GM23338 (cell line): ENCODE results near the gene KAT2B. TPM values are rescaled to one million over a fixed set of nuclear protein-coding genes. Genes with fewer than 3 reads are reported as not detected.

Experiments
- ATAC-seq: fragments of 200-7000 bp; cut with Tn5 transposase; 3 replicates; pipeline ENCODE4 v1.9.1; 2020
- DNase-seq: peaks from one replicate; pipeline ENCODE4 v3.0.0-alpha.2; 2015; ENCODE audit warnings: low spot score
- H2AFZ ChIP-seq: fragments of 200-600 bp; sonication (generic); 2 replicates; pipeline ENCODE4 v1.8.0; 2016; ENCODE audit warnings: antibody characterized with exemption, mild to moderate bottlenecking, moderate library complexity
- H3F3A ChIP-seq: fragments of 200-600 bp; sonication (generic); replicated peaks from 2 replicates; pipeline ENCODE4 v1.8.0; 2017; ENCODE audit warnings: antibody characterized with exemption, mixed run types, low read depth
- H3K27ac ChIP-seq: fragments of 200-600 bp; sonication (generic); 2 replicates; pipeline ENCODE4 v1.6.1; 2016; ENCODE audit warnings: low read depth
- H3K27me3 ChIP-seq: fragments of 200-600 bp; sonication (generic); 2 replicates; pipeline ENCODE4 v1.8.0; 2016; ENCODE audit warnings: mild to moderate bottlenecking, mixed run types, moderate library complexity; ENCODE audit not compliant: insufficient read depth
- H3K36me3 ChIP-seq: fragments of 200-600 bp; sonication (generic); 2 replicates; pipeline ENCODE4 v1.8.0; 2016; ENCODE audit warnings: mild to moderate bottlenecking; ENCODE audit not compliant: insufficient read depth
- H3K4me1 ChIP-seq: fragments of 200-600 bp; sonication (generic); 2 replicates; pipeline ENCODE4 v1.8.0; 2016; ENCODE audit warnings: mild to moderate bottlenecking, moderate library complexity; ENCODE audit not compliant: insufficient read depth
- H3K4me2 ChIP-seq: fragments of 200-600 bp; sonication (generic); 2 replicates; pipeline ENCODE4 v1.7.1; 2017; ENCODE audit warnings: mixed run types
- H3K4me3 ChIP-seq: fragments of 200-600 bp; sonication (generic); 2 replicates; pipeline ENCODE4 v1.6.1; 2016; ENCODE audit warnings: mixed run types
- H3K79me2 ChIP-seq: fragments of 200-600 bp; sonication (generic); replicated peaks from 2 replicates; pipeline ENCODE4 v1.8.0; 2017; ENCODE audit warnings: mild to moderate bottlenecking; ENCODE audit not compliant: insufficient read depth
- H3K9me2 ChIP-seq: fragments of 200-600 bp; sonication (generic); 2 replicates; pipeline ENCODE4 v1.8.0; 2017; ENCODE audit not compliant: insufficient read depth
- H4K20me1 ChIP-seq: fragments of 200-600 bp; sonication (generic); replicated peaks from 2 replicates; pipeline ENCODE4 v1.8.0; 2017; ENCODE audit warnings: mild to moderate bottlenecking; ENCODE audit not compliant: insufficient read depth
- H3K27ac Mint-ChIP-seq: 2 replicates; pipeline ENCODE4 v1.8.0; 2020; ENCODE audit warnings: inconsistent platforms, mild to moderate bottlenecking, moderate library complexity, mixed read lengths
- H3K27me3 Mint-ChIP-seq: 3 replicates; pipeline ENCODE4 v1.8.0; 2022; ENCODE audit warnings: low read depth, mild to moderate bottlenecking, moderate library complexity, mixed read lengths, inconsistent platforms; ENCODE audit not compliant: insufficient read depth, poor library complexity
- H3K36me3 Mint-ChIP-seq: 3 replicates; pipeline ENCODE4 v1.8.0; 2021; ENCODE audit warnings: low read depth, mild to moderate bottlenecking, inconsistent platforms, moderate library complexity, mixed read lengths
- H3K4me1 Mint-ChIP-seq: 3 replicates; pipeline ENCODE4 v1.8.0; 2020; ENCODE audit warnings: mild to moderate bottlenecking, inconsistent platforms, mixed read lengths
- H3K4me3 Mint-ChIP-seq: 3 replicates; pipeline ENCODE4 v1.8.0; 2021; ENCODE audit warnings: moderate library complexity, mild to moderate bottlenecking, inconsistent platforms, mixed read lengths
- H3K9me3 Mint-ChIP-seq: 3 replicates; pipeline ENCODE4 v1.8.0; 2020; ENCODE audit warnings: moderate library complexity, mild to moderate bottlenecking, inconsistent platforms, mixed read lengths
- CREB1 ChIP-seq: fragments of 250-450 bp; sonication (Bioruptor Pico); IDR thresholded peaks from 2 replicates; pipeline ENCODE4 v1.5.0; 2020; ENCODE audit warnings: low read depth, mild to moderate bottlenecking, moderate library complexity
- CTCF ChIP-seq, 2 experiments: fragments of 200-600 bp in 1 of 2; sonication (generic) in 1 of 2; conservative IDR thresholded peaks; 2 replicates each; pipeline versions ENCODE4 v1.5.1 to v1.6.1; 2016 to 2017; ENCODE audit warnings: antibody characterized with exemption in 2 of 2, low read depth in 2 of 2, mild to moderate bottlenecking in 2 of 2, moderate library complexity in 1 of 2
- ETS1 ChIP-seq: IDR thresholded peaks from 2 replicates; pipeline ENCODE4 v1.6.1; 2016; ENCODE audit warnings: antibody characterized with exemption
- EZH2 ChIP-seq: fragments of 200-600 bp; sonication (generic); IDR thresholded peaks from one replicate; pipeline ENCODE4 v1.8.0; 2017; ENCODE audit warnings: antibody characterized with exemption, mild to moderate bottlenecking, low read depth; ENCODE audit not compliant: unreplicated experiment
- EZH2phosphoT487 ChIP-seq: fragments of 200-600 bp; sonication (generic); IDR thresholded peaks from one replicate; pipeline ENCODE4 v1.8.1; 2018; ENCODE audit warnings: antibody characterized with exemption; ENCODE audit not compliant: unreplicated experiment
- JUNB ChIP-seq: IDR thresholded peaks from one replicate; pipeline ENCODE4 v1.6.1; 2016; ENCODE audit warnings: antibody characterized with exemption; ENCODE audit not compliant: unreplicated experiment
- NANOG ChIP-seq: IDR thresholded peaks from 2 replicates; pipeline ENCODE4 v1.6.1; 2016; ENCODE audit warnings: antibody characterized with exemption, borderline replicate concordance
- POLR2AphosphoS5 ChIP-seq: IDR thresholded peaks from 2 replicates; pipeline ENCODE4 v1.6.1; 2016; ENCODE audit warnings: antibody characterized with exemption, low read depth
- REST ChIP-seq: IDR thresholded peaks from one replicate; pipeline ENCODE4 v1.6.1; 2018; ENCODE audit warnings: antibody characterized with exemption; ENCODE audit not compliant: unreplicated experiment
- STAT1 ChIP-seq: IDR thresholded peaks from one replicate; pipeline ENCODE4 v1.6.1; 2016; ENCODE audit warnings: antibody characterized with exemption; ENCODE audit not compliant: unreplicated experiment
- ZNF114 ChIP-seq: fragments of 250-450 bp; sonication (Bioruptor Pico); IDR thresholded peaks from 2 replicates; pipeline ENCODE4 v1.5.0; 2020; ENCODE audit warnings: mild to moderate bottlenecking, moderate library complexity
- ZNF331 ChIP-seq: fragments of 250-450 bp; sonication (Bioruptor Pico); IDR thresholded peaks from 2 replicates; pipeline ENCODE4 v1.5.0; 2020; ENCODE audit warnings: low read depth, mild to moderate bottlenecking, moderate library complexity
- ZNF462 ChIP-seq: fragments of 250-450 bp; sonication (Bioruptor Pico); IDR thresholded peaks from 2 replicates; pipeline ENCODE4 v1.5.0; 2020; ENCODE audit warnings: mild to moderate bottlenecking, moderate library complexity
- polyA plus RNA-seq: library from polyadenylated mRNA; unstranded; fragments of >200 nt; fragmentation: Nextera tagmentation; extraction: Ambion mirVana; gene quantifications from 2 replicates; pipeline ENCODE4 v1.2.1, GENCODE V29; 2016
- total RNA-seq: library from RNA; depleted of rRNA; stranded (reverse); fragments of >200 nt; shearing (Covaris generic); gene quantifications from 2 replicates; pipeline ENCODE4 v1.2.3, GENCODE V29; 2014

The KAT2B gene
- total and polyA plus RNA-seq, 2 experiments from 2014 or later: 1.3 to 4.4 TPM

- TF ChIP-seq NANOG (no peak), ZNF331 (CRISPR knock-in tag) (no peak), EZH2phosphoT487 (no peak), POLR2AphosphoS5 (no peak), JUNB (no peak), ETS1 (no peak), ZNF114 (no peak), EZH2 (no peak), CTCF (conservative IDR thresholded peaks at IDR 0.05; ENCODE audit: low read depth in 2 of 2) (no peak), ZNF462 (CRISPR knock-in tag) (no peak), STAT1 (no peak), CREB1 (no peak), REST (no peak)
- no peaks in the 10 kb centered on the region for H3K27me3 ChIP-seq
- Mint-ChIP-seq H3K27ac (no peak overlapping the region), H3K9me3 (peaks cover 7% of the 10 kb centered on the region; the same call in 2 of the 3 replicates), H3K4me3 (no peak overlapping the region), H3K27me3 (no peaks in the 10 kb centered on the region), H3K4me1 (no peaks in the 10 kb centered on the region), H3K36me3 (0 out of 3 replicates have a peak, but pooled peaks cover 1% of the 10 kb centered on the region)
- no peaks in the 10 kb centered on the region for H3K36me3 ChIP-seq
- peaks cover 4% of the 10 kb centered on the region; the same call in 1 of the 2 replicates for H3K9me2 ChIP-seq
- H4K20me1 ChIP-seq: no peaks in the 10 kb centered on the region
- no peak for DNase-seq
- H2AFZ ChIP-seq: no peak overlapping the region
- H3K27ac ChIP-seq: no peak overlapping the region
- H3K4me1 ChIP-seq: no peaks in the 10 kb centered on the region
- H3F3A ChIP-seq: no peaks in the 10 kb centered on the region
- H3K4me3 ChIP-seq: no peak overlapping the region
- H3K79me2 ChIP-seq: no peaks in the 10 kb centered on the region
- H3K4me2 ChIP-seq: no peak overlapping the region
- no peak for ATAC-seq
Observed at GRCh38 chr3:20095470-20095869, 55.2 kb downstream of the KAT2B start.
